HepG2 (cell line): ENCODE data around the gene TGFA. TPM values are rescaled to one million over a fixed set of nuclear protein-coding genes. Genes with fewer than 3 reads are reported as not detected.
"Not testable (repeated sequence)": the region's sequence is repeated elsewhere in the genome, so short reads cannot be mapped to it uniquely, and the experiment has no call there.

Experiments
- ATAC-seq: fragments of 200-7000 bp; cut with Tn5 transposase; 3 replicates; pipeline ENCODE4 v1.9.1; 2020; ENCODE audit warnings: mild to moderate bottlenecking, moderate library complexity
- BruUV-seq: library from RNA; stranded (reverse); fragments of 400-500 nt; replicated peaks from 2 replicates; lab custom pipeline; 2021; lab: Mats Ljungman, UMichigan
- CTCF ChIA-PET: fragments of 300-600 bp; formaldehyde crosslinking; extraction: SDS; loops from one replicate; lab custom pipeline; 2021; ENCODE audit warnings: low total read pairs, inconsistent platforms, low intra/inter-chr PET ratio; lab: Yijun Ruan, JAX
- POLR2A ChIA-PET: fragments of 350-600 bp; sonication (Branson Sonifier 250); formaldehyde crosslinking; loops from one replicate; lab custom pipeline; 2020; ENCODE audit warnings: antibody characterized with exemption, inconsistent platforms; lab: Yijun Ruan, JAX
- DNase-seq: peaks from one replicate; pipeline ENCODE4 v3.0.0-alpha.2; 2015; ENCODE audit warnings: low spot score
- FAIRE-seq: peaks from 3 replicates; lab custom pipeline; 2011; peaks lifted over from hg19 to GRCh38; lab: Jason Lieb, UNC
- H2AFZ ChIP-seq: one replicate; pipeline ENCODE4 v1.6.1; 2011; ENCODE audit warnings: low read length, inconsistent platforms
- H3K27ac ChIP-seq: fragments of 300-600 bp; 3 replicates; pipeline ENCODE4 v1.8.0; 2011; ENCODE audit warnings: mixed run types, mild to moderate bottlenecking, mixed read lengths, low read length, inconsistent platforms; ENCODE audit not compliant: insufficient read depth; ENCODE audit errors: extremely low read length
- H3K27me3 ChIP-seq, 2 experiments: fragments of 200-600 bp in 1 of 2; 2 replicates in 1 of 2; 3 replicates in 1 of 2; pipeline versions ENCODE4 v1.6.0 to v1.8.0; 2011; ENCODE audit warnings: low read length in 2 of 2, mild to moderate bottlenecking in 2 of 2, moderate library complexity in 2 of 2, inconsistent platforms in 1 of 2; ENCODE audit not compliant: insufficient read depth in 2 of 2, control insufficient read depth in 1 of 2
- H3K36me3 ChIP-seq, 2 experiments: fragments of 200-600 bp in 1 of 2; replicated peaks in 1 of 2; 2 replicates in 1 of 2; 3 replicates in 1 of 2; pipeline versions ENCODE4 v1.5.1 to v1.8.0; 2011; ENCODE audit warnings: low read length in 2 of 2, inconsistent platforms in 1 of 2; ENCODE audit not compliant: insufficient read depth in 2 of 2, control insufficient read depth in 1 of 2
- H3K4me1 ChIP-seq: 2 replicates; pipeline ENCODE4 v1.5.1; 2012; ENCODE audit warnings: low read length, inconsistent platforms; ENCODE audit not compliant: insufficient read depth
- H3K4me2 ChIP-seq: 2 replicates; pipeline ENCODE4 v1.6.0; 2011; ENCODE audit warnings: low read depth, low read length, inconsistent platforms
- H3K4me3 ChIP-seq, 3 experiments: fragments of 200-600 bp in 1 of 3; sonication (generic), shearing (Covaris generic) in 1 of 3; replicated peaks in 1 of 3; 2 replicates each; pipeline ENCODE4 v1.5.1; 2011 to 2016; ENCODE audit warnings: low read length in 3 of 3, inconsistent platforms in 2 of 3, low read depth in 2 of 3, mild to moderate bottlenecking in 2 of 3, control low read depth in 1 of 3, mixed read lengths in 1 of 3; ENCODE audit not compliant: insufficient read depth in 1 of 3
- H3K79me2 ChIP-seq: one replicate; pipeline ENCODE4 v1.6.1; 2011; ENCODE audit warnings: low read length, inconsistent platforms; ENCODE audit not compliant: insufficient read depth
- H3K9ac ChIP-seq: 2 replicates; pipeline ENCODE4 v1.6.0; 2011; ENCODE audit warnings: mild to moderate bottlenecking, low read depth, low read length, inconsistent platforms; ENCODE audit not compliant: insufficient read depth
- H3K9me3 ChIP-seq: 2 replicates; pipeline ENCODE4 v1.5.1; 2012; ENCODE audit warnings: mild to moderate bottlenecking, low read length
- H4K20me1 ChIP-seq: 2 replicates; pipeline ENCODE4 v1.6.0; 2011; ENCODE audit warnings: inconsistent platforms, mild to moderate bottlenecking, low read length, moderate library complexity; ENCODE audit not compliant: insufficient read depth
- E2F5 ChIP-seq: sonication (generic); formaldehyde crosslinking; conservative IDR thresholded peaks from 2 replicates; pipeline ENCODE4 v1.4.0; 2020; ENCODE audit warnings: missing genetic modification reagents
- EEA1 ChIP-seq: sonication (generic); formaldehyde crosslinking; IDR thresholded peaks from 2 replicates; pipeline ENCODE4 v1.5.1; 2020; ENCODE audit warnings: mild to moderate bottlenecking, missing genetic modification reagents, borderline replicate concordance
- IRF2 ChIP-seq: IDR thresholded peaks from 2 replicates; pipeline ENCODE4 v1.6.1; 2018; ENCODE audit warnings: missing genetic modification reagents, missing compliant biosample characterization
- TSC22D2 ChIP-seq: sonication (generic); formaldehyde crosslinking; IDR thresholded peaks from 2 replicates; pipeline ENCODE4 v1.5.1; 2020; ENCODE audit warnings: missing genetic modification reagents, mild to moderate bottlenecking, borderline replicate concordance
- ZNF329 ChIP-seq: sonication (generic); formaldehyde crosslinking; IDR thresholded peaks from 2 replicates; pipeline ENCODE4 v1.9.0; 2021; ENCODE audit warnings: low read depth, mild to moderate bottlenecking, missing genetic modification reagents
- ZSCAN30 ChIP-seq: sonication (generic); formaldehyde crosslinking; IDR thresholded peaks from 2 replicates; pipeline ENCODE4 v1.5.0; 2020; ENCODE audit warnings: mild to moderate bottlenecking, missing genetic modification reagents
- whole genome bisulfite sequencing: methylation state at CpG from one replicate; pipeline ENCODE4 v1.1.6; 2017; ENCODE audit warnings: low lambda C conversion rate; 5-methylcytosine and 5-hydroxymethylcytosine counted together
- in situ Hi-C: cut with HindIII; loops from 2 replicates; pipeline ENCODE4 v1.10.0; 2017; ENCODE audit warnings: low pct_unique_long_range_greater_than_20kb; ENCODE audit not compliant: extremely low pct_ligation_motif_present
- intact Hi-C: fragments of 100-400 bp; cut with micrococcal nuclease; formaldehyde crosslinking; loops from one replicate; pipeline ENCODE4 v1.10.0; 2022; ENCODE audit not compliant: unreplicated experiment
- polyA plus RNA-seq, 8 experiments: library from polyadenylated mRNA; depleted of rRNA in 3 of 8; stranded (reverse) in 7 of 8; unstranded in 1 of 8; fragments of >200 nt; fragmentation: Illumina TruSeq in 4 of 8; extraction: Trizol in 4 of 8; gene quantifications; 2 replicates each; pipeline versions ENCODE4 v1.2.1 to v1.2.3, GENCODE V29; 2011 to 2016; ENCODE audit warnings: low read depth in 4 of 8, missing spikeins in 1 of 8, mixed read lengths in 1 of 8; ENCODE audit not compliant: insufficient read depth in 1 of 8
- total RNA-seq, 5 experiments: library from RNA; depleted of rRNA; stranded (reverse); fragments of >200 nt; fragmentation: Illumina TruSeq; extraction: Trizol; gene quantifications; 2 replicates each; pipeline ENCODE4 v1.2.3, GENCODE V29; 2016; ENCODE audit warnings: low read depth in 1 of 5

TGFA gene
- total and polyA plus RNA-seq, 2 of the 13 experiments (the other 11 are each of a cell fraction or from before 2014, with no cell fraction given) = 7.8 to 15.3 TPM

- peaks cover 26% of the 10 kb centered on the region for H3K4me1 ChIP-seq
- no peak overlapping the region for H3K27ac ChIP-seq
- BruUV-seq = no TSS peak
- DNase-seq (no peak), FAIRE-seq (no peak), ATAC-seq (no peak)
- no peaks in the 10 kb centered on the region for H3K27me3 ChIP-seq
- H3K9me3 ChIP-seq = no peaks in the 10 kb centered on the region
- no peaks in the 10 kb centered on the region for H3K79me2 ChIP-seq
- H4K20me1 ChIP-seq = no peaks in the 10 kb centered on the region
- 90% methylated on average over 3 of the region's 3 CpGs for WGBS
- H3K9ac ChIP-seq = no peak overlapping the region
- in situ Hi-C loops = no loop called here
- H2AFZ ChIP-seq = no peak overlapping the region
- CTCF ChIA-PET = no interaction called here
- H3K4me2 ChIP-seq = no peak overlapping the region
- intact Hi-C loops = no loop called here
- peaks cover 0 to 10% of the 10 kb centered on the region in 2 experiments; a peak in 3 of 5 replicates for H3K36me3 ChIP-seq
- TF ChIP-seq EEA1 (CRISPR knock-in tag) = no peak
- TF ChIP-seq E2F5 (CRISPR knock-in tag) = no peak
- TF ChIP-seq TSC22D2 = no peak
- no peak for TF ChIP-seq ZSCAN30 (CRISPR knock-in tag)
- TF ChIP-seq ZNF329 = no peak
- TF ChIP-seq IRF2 (CRISPR knock-in tag) = no peak
- POLR2A ChIA-PET = interaction anchor here (1.2 kb wide), 1 partner anchor 10 kb away, joined by 3 read pairs; no protein-coding TSS in a partner anchor
- H3K4me3 ChIP-seq = no peak overlapping the region
These were observed 86.4 kb downstream of the TGFA start for GRCh38 chr2:70467237-70467636.

GRCh38 chr2:70466647-70467046, 87.0 kb downstream of the TGFA start:
- POLR2A ChIA-PET = interaction anchor here (1.2 kb wide), 1 partner anchor 11 kb away, joined by 3 read pairs; no protein-coding TSS in a partner anchor
- Histone ChIP-seq H3K4me1 (peaks cover 26% of the 10 kb centered on the region), H3K36me3 (peaks cover 0 to 15% of the 10 kb centered on the region in 2 experiments; a peak in 4 of 5 replicates)
- H2AFZ ChIP-seq, DNase-seq, H3K27me3 ChIP-seq, intact Hi-C loops, H3K9me3 ChIP-seq, H3K9ac ChIP-seq, H3K27ac ChIP-seq, BruUV-seq, H3K79me2 ChIP-seq, in situ Hi-C loops, ATAC-seq, H3K4me2 ChIP-seq, H3K4me3 ChIP-seq, H4K20me1 ChIP-seq, CTCF ChIA-PET, FAIRE-seq: not testable (repeated sequence)
- WGBS = 96% methylated on average over 4 of the region's 4 CpGs
